CD14-positive monocyte (primary cell): ENCODE measurements around the gene EMC8. TPM values are rescaled to one million over a fixed set of nuclear protein-coding genes. Genes with fewer than 3 reads are reported as not detected.

Source experiments
- DNase-seq, 3 donors: peaks; one replicate each; pipeline ENCODE4 v3.0.0-alpha.2; 2011 to 2022
- H2AFZ ChIP-seq: 2 replicates; pipeline ENCODE4 v1.6.0; 2012; ENCODE audit warnings: mild to moderate bottlenecking, low read depth, low read length, inconsistent platforms; ENCODE audit not compliant: insufficient read depth, poor library complexity, severe bottlenecking
- H3K27ac ChIP-seq, 2 donors: 1 replicate in 1 of 2; 2 replicates in 1 of 2; pipeline ENCODE4 v1.5.1; 2012 to 2013; ENCODE audit warnings: low read length in 2 of 2, control low read depth in 1 of 2, inconsistent platforms in 1 of 2, low read depth in 1 of 2, mild to moderate bottlenecking in 1 of 2
- H3K27me3 ChIP-seq, 2 donors: one replicate each; pipeline versions ENCODE4 v1.6.0 to v1.6.1; 2011 to 2013; ENCODE audit warnings: low read length in 2 of 2; ENCODE audit not compliant: control insufficient read depth in 2 of 2, insufficient read depth in 2 of 2
- H3K36me3 ChIP-seq, 2 donors: replicated peaks in 1 of 2; 1 replicate in 1 of 2; 2 replicates in 1 of 2; pipeline versions ENCODE4 v1.5.1 to v1.6.1; 2012 to 2013; ENCODE audit warnings: low read length in 2 of 2, control low read depth in 1 of 2, inconsistent platforms in 1 of 2, mild to moderate bottlenecking in 1 of 2; ENCODE audit not compliant: insufficient read depth in 2 of 2, control insufficient read depth in 1 of 2
- H3K4me1 ChIP-seq, 2 donors: 1 replicate in 1 of 2; 2 replicates in 1 of 2; pipeline versions ENCODE4 v1.5.1 to v1.6.1; 2012 to 2013; ENCODE audit warnings: low read length in 2 of 2, control low read depth in 1 of 2, inconsistent platforms in 1 of 2, mild to moderate bottlenecking in 1 of 2, moderate library complexity in 1 of 2; ENCODE audit not compliant: insufficient read depth in 2 of 2, control insufficient read depth in 1 of 2
- H3K4me2 ChIP-seq: replicated peaks from 2 replicates; pipeline ENCODE3; 2012; ENCODE audit warnings: low read length, moderate library complexity, mild to moderate bottlenecking; ENCODE audit not compliant: poor library complexity, severe bottlenecking; ENCODE audit errors: extremely low read depth
- H3K4me3 ChIP-seq, 3 experiments: fragments of 200-600 bp in 1 of 3; sonication (generic) in 1 of 3; replicated peaks in 1 of 3; 1 replicate in 2 of 3; 2 replicates in 1 of 3; pipeline ENCODE4 v1.5.1; 2011 to 2013; ENCODE audit warnings: low read length in 3 of 3, mild to moderate bottlenecking in 3 of 3, control low read depth in 2 of 3, low read depth in 2 of 3, inconsistent platforms in 1 of 3, moderate library complexity in 1 of 3
- H3K79me2 ChIP-seq: 2 replicates; pipeline ENCODE4 v1.6.0; 2012; ENCODE audit warnings: mild to moderate bottlenecking, control low read depth, inconsistent platforms, low read length, moderate library complexity; ENCODE audit not compliant: insufficient read depth
- H3K9ac ChIP-seq: 2 replicates; pipeline ENCODE4 v1.6.0; 2017; ENCODE audit warnings: low read length, mild to moderate bottlenecking; ENCODE audit not compliant: insufficient read depth, poor library complexity, severe bottlenecking
- H3K9me3 ChIP-seq, 2 donors: replicated peaks in 1 of 2; 1 replicate in 1 of 2; 2 replicates in 1 of 2; pipeline versions ENCODE4 v1.5.1 to v1.6.1; 2012 to 2013; ENCODE audit warnings: low read length in 2 of 2, control low read depth in 1 of 2; ENCODE audit not compliant: control insufficient read depth in 1 of 2, insufficient read depth in 1 of 2
- H4K20me1 ChIP-seq: 2 replicates; pipeline ENCODE4 v1.6.0; 2012; ENCODE audit warnings: mild to moderate bottlenecking, low read length, control low read depth, moderate library complexity; ENCODE audit not compliant: insufficient read depth
- H3K27ac Mint-ChIP-seq, 7 donors: one replicate each; pipeline ENCODE4 v1.8.0; 2020; ENCODE audit warnings: mild to moderate bottlenecking in 7 of 7, mixed read lengths in 7 of 7, moderate library complexity in 6 of 7, inconsistent platforms in 2 of 7
- H3K27me3 Mint-ChIP-seq, 3 donors: one replicate each; pipeline ENCODE4 v1.8.0; 2021 to 2022; ENCODE audit warnings: low read depth in 3 of 3, mild to moderate bottlenecking in 3 of 3, mixed read lengths in 3 of 3, moderate library complexity in 3 of 3, inconsistent platforms in 1 of 3
- H3K36me3 Mint-ChIP-seq, 2 donors: one replicate each; pipeline ENCODE4 v1.8.0; 2020; ENCODE audit warnings: mixed read lengths in 2 of 2, inconsistent platforms in 1 of 2, mild to moderate bottlenecking in 1 of 2
- H3K4me1 Mint-ChIP-seq: one replicate; pipeline ENCODE4 v1.8.0; 2020; ENCODE audit warnings: mild to moderate bottlenecking, mixed read lengths
- H3K4me3 Mint-ChIP-seq, 2 donors: one replicate each; pipeline ENCODE4 v1.8.0; 2020; ENCODE audit warnings: mild to moderate bottlenecking in 2 of 2, mixed read lengths in 2 of 2, moderate library complexity in 1 of 2
- H3K9me3 Mint-ChIP-seq, 7 donors: one replicate each; pipeline ENCODE4 v1.8.0; 2020 to 2022; ENCODE audit warnings: mixed read lengths in 7 of 7, mild to moderate bottlenecking in 6 of 7, moderate library complexity in 6 of 7, inconsistent platforms in 2 of 7
- CTCF ChIP-seq: fragments of 200-600 bp; IDR thresholded peaks from one replicate; pipeline ENCODE4 v1.8.0; 2022; ENCODE audit warnings: antibody characterized with exemption, mild to moderate bottlenecking
- WGBS: methylation state at CpG from one replicate; pipeline ENCODE4 v1.1.5; 2013; ENCODE audit warnings: missing lambda C conversion rate; ENCODE audit not compliant: insufficient coverage; 5-methylcytosine and 5-hydroxymethylcytosine counted together
- intact Hi-C, 2 donors: fragments of 100-400 bp; cut with micrococcal nuclease; formaldehyde crosslinking; loops; one replicate each; pipeline versions ENCODE4 v1.15.0 to v1.15.1; 2023
- polyA plus RNA-seq, 3 donors: library from polyadenylated mRNA; depleted of rRNA in 1 of 3; unstranded in 2 of 3; stranded (reverse) in 1 of 3; fragments of 300-500 nt in 2 of 3; fragments of >200 nt in 1 of 3; fragmentation: Illumina TruSeq in 2 of 3; gene quantifications; 1 replicate in 2 of 3; 2 replicates in 1 of 3; pipeline ENCODE4 v1.2.3, GENCODE V29; 2012 to 2021

Gene EMC8
- polyA plus RNA-seq, 3 donors = 28.2 to 30.0 (median 29.9) TPM

- no peak overlapping the region for H2AFZ ChIP-seq
- no peak overlapping the region for H3K27ac ChIP-seq
- no peak overlapping the region for H3K9ac ChIP-seq
- peak in 2 of 3 donors; percentile 35 to 41 for DNase-seq
- Mint-ChIP-seq H3K36me3 (peaks cover 0 to 17% of the 10 kb centered on the region in 2 donors), H3K4me1 (peaks cover 30% of the 10 kb centered on the region), H3K9me3 (peaks cover 0 to 1% (median 0%) of the 10 kb centered on the region in 7 donors), H3K27me3 (peaks cover 8 to 14% (median 8%) of the 10 kb centered on the region in 3 donors), H3K27ac (peak overlapping the region in 2 of 7 donors; percentile 28 to 80), H3K4me3 (peak overlapping the region in 1 of 2 donors; percentile 36)
- H3K9me3 ChIP-seq = no peaks in the 10 kb centered on the region
- intact Hi-C loops = no loop called here
- no peaks in the 10 kb centered on the region for H3K27me3 ChIP-seq
- WGBS = 48% methylated on average over 5 of the region's 8 CpGs
- no peak for TF ChIP-seq CTCF
- peaks cover 19 to 29% of the 10 kb centered on the region in 2 donors for H3K4me1 ChIP-seq
- no peaks in the 10 kb centered on the region for H3K79me2 ChIP-seq
- H4K20me1 ChIP-seq = no peaks in the 10 kb centered on the region
- no peak overlapping the region for H3K4me3 ChIP-seq
- H3K4me2 ChIP-seq = no peak overlapping the region
- no peaks in the 10 kb centered on the region for H3K36me3 ChIP-seq
Observed at GRCh38 chr16:85767531-85767930, 31.8 kb downstream of the EMC8 start.

GRCh38 chr16:85765767-85766166, 33.6 kb downstream of the EMC8 start:
- Histone ChIP-seq H3K4me2 (no peak overlapping the region), H3K4me1 (peaks cover 37 to 47% of the 10 kb centered on the region in 2 donors), H3K9ac (no peak overlapping the region), H3K79me2 (no peaks in the 10 kb centered on the region), H4K20me1 (no peaks in the 10 kb centered on the region), H3K36me3 (no peaks in the 10 kb centered on the region), H3K27ac (no peak overlapping the region), H3K27me3 (no peaks in the 10 kb centered on the region), H2AFZ (no peak overlapping the region), H3K9me3 (no peaks in the 10 kb centered on the region), H3K4me3 (no peak overlapping the region)
- Mint-ChIP-seq H3K27ac (peak overlapping the region in 1 of 7 donors; percentile 23), H3K4me3 (peak overlapping the region in 1 of 2 donors; percentile 17), H3K9me3 (peaks cover 0 to 1% (median 0%) of the 10 kb centered on the region in 7 donors), H3K4me1 (peaks cover 44% of the 10 kb centered on the region), H3K27me3 (peaks cover 8 to 14% (median 8%) of the 10 kb centered on the region in 3 donors), H3K36me3 (peaks cover 0 to 4% of the 10 kb centered on the region in 2 donors)
- intact Hi-C loops = loop anchor here in 1 of 2 donors (2.0 kb wide), 1 partner anchor 49 kb away; no protein-coding TSS in a partner anchor
- WGBS = 68% methylated on average over 6 of the region's 8 CpGs
- no peak for TF ChIP-seq CTCF
- no peak for DNase-seq
